Ishikawa (cell line): ENCODE data around the gene MAP2K1.

Source experiments
- CEBPB ChIP-seq: IDR thresholded peaks from 2 replicates; pipeline ENCODE4 v1.6.1; 2012
- CREB1 ChIP-seq: IDR thresholded peaks from 2 replicates; pipeline ENCODE4 v1.6.1; 2012; ENCODE audit warnings: low read depth
- EGR1 ChIP-seq: IDR thresholded peaks from 2 replicates; pipeline ENCODE4 v1.6.1; 2012
- EP300 ChIP-seq: IDR thresholded peaks from 2 replicates; pipeline ENCODE4 v1.6.1; 2012; ENCODE audit warnings: borderline replicate concordance
- FOXM1 ChIP-seq: IDR thresholded peaks from 2 replicates; pipeline ENCODE4 v1.6.1; 2012; ENCODE audit warnings: low read depth, borderline replicate concordance
- MAX ChIP-seq: IDR thresholded peaks from 2 replicates; pipeline ENCODE4 v1.6.1; 2012
- NFIC ChIP-seq: IDR thresholded peaks from 2 replicates; pipeline ENCODE4 v1.6.1; 2012
- RAD21 ChIP-seq: IDR thresholded peaks from 2 replicates; pipeline ENCODE4 v1.6.1; 2012; ENCODE audit warnings: low read depth
- REST ChIP-seq: IDR thresholded peaks from 2 replicates; pipeline ENCODE4 v1.6.1; 2012; ENCODE audit warnings: low read depth, mild to moderate bottlenecking
- TAF1 ChIP-seq: IDR thresholded peaks from 2 replicates; pipeline ENCODE4 v1.6.1; 2012; ENCODE audit warnings: low read depth, mild to moderate bottlenecking
- TCF12 ChIP-seq: IDR thresholded peaks from 2 replicates; pipeline ENCODE4 v1.6.1; 2012; ENCODE audit warnings: low read depth
- TEAD4 ChIP-seq: IDR thresholded peaks from 2 replicates; pipeline ENCODE4 v1.6.1; 2012
- USF1 ChIP-seq: IDR thresholded peaks from 2 replicates; pipeline ENCODE4 v1.6.1; 2012
- YY1 ChIP-seq: IDR thresholded peaks from 2 replicates; pipeline ENCODE4 v1.6.1; 2012; ENCODE audit warnings: low read depth
- ZBTB7A ChIP-seq: IDR thresholded peaks from 2 replicates; pipeline ENCODE4 v1.6.1; 2012; ENCODE audit warnings: low read depth

MAP2K1 gene

GRCh38 chr15:66502491-66502890 lies 115.8 kb downstream of the MAP2K1 start:
- TF ChIP-seq NFIC, result no peak
- TF ChIP-seq TAF1, result no peak
- no peak for TF ChIP-seq TCF12
- no peak for TF ChIP-seq EGR1
- no peak for TF ChIP-seq RAD21
- no peak for TF ChIP-seq FOXM1
- no peak for TF ChIP-seq REST
- TF ChIP-seq TEAD4, result no peak
- no peak for TF ChIP-seq YY1
- no peak for TF ChIP-seq MAX
- no peak for TF ChIP-seq ZBTB7A
- no peak for TF ChIP-seq USF1
- TF ChIP-seq CEBPB, result no peak
- no peak for TF ChIP-seq EP300
- TF ChIP-seq CREB1, result no peak

- peak; percentile 4; the same call in 1 of the 2 replicates for TF ChIP-seq MAX
Observed at GRCh38 chr15:66503041-66503648, 116.4 kb downstream of the MAP2K1 start.

GRCh38 chr15:66503780-66504562 lies 117.3 kb downstream of the MAP2K1 start:
- TF ChIP-seq REST, result no peak
- TF ChIP-seq FOXM1, result no peak
- TF ChIP-seq ZBTB7A, result no peak
- no peak for TF ChIP-seq USF1
- TF ChIP-seq TEAD4, result no peak
- TF ChIP-seq EGR1, result no peak
- TF ChIP-seq CEBPB, result no peak
- no peak for TF ChIP-seq YY1
- TF ChIP-seq MAX, result no peak
- no peak for TF ChIP-seq TAF1
- no peak for TF ChIP-seq RAD21
- no peak for TF ChIP-seq NFIC
- no peak for TF ChIP-seq CREB1
- no peak for TF ChIP-seq TCF12
- TF ChIP-seq EP300, result no peak

- TF ChIP-seq YY1 (peak; percentile 91), EGR1 (0 out of 2 replicates have a peak, but pooled peaks have one; percentile 24), USF1 (no peak), NFIC (0 out of 2 replicates have a peak, but pooled peaks have one; percentile 39), TCF12 (peak; percentile 41; the same call in 1 of the 2 replicates), CREB1 (peak; percentile 55), RAD21 (no peak), ZBTB7A (no peak), EP300 (no peak), CEBPB (no peak), TEAD4 (0 out of 2 replicates have a peak, but pooled peaks have one; percentile 24), FOXM1 (peak; percentile 29), MAX (peak; percentile 91), TAF1 (peak; percentile 95), REST (no peak)
Observed at GRCh38 chr15:66504563-66505429, 118.1 kb downstream of the MAP2K1 start, which contains the start of the genes RPL4 and ZWILCH. Gene RPL4, minus strand, starts transcription at chr15:66504855. Its CDS starts 65 bp downstream, at chr15:66504790. Gene ZWILCH, plus strand, starts transcription at chr15:66505326. Its CDS starts 13 bp downstream, at chr15:66505339.
